GM13976 (cell line): ENCODE results near the gene PLGRKT.
A peak's percentile ranks its signal among the peaks of the same experiment; 100 is the strongest.
"Not testable (repeated sequence)": the region's sequence is repeated elsewhere in the genome, so short reads cannot be mapped to it uniquely, and the experiment has no call there.

Experiments used
- DNase-seq: peaks from one replicate; pipeline ENCODE4 v3.0.0; 2012; ENCODE audit warnings: low spot score
- CTCF ChIP-seq: IDR thresholded peaks from 2 replicates; pipeline ENCODE4 v1.5.1; 2012; ENCODE audit warnings: borderline replicate concordance, mild to moderate bottlenecking; ENCODE audit not compliant: insufficient read depth; ENCODE audit errors: extremely low read depth, missing control alignments, control extremely low read depth
- in situ Hi-C: fragments of 300-500 bp; cut with MboI; formaldehyde crosslinking; loops from one replicate; pipeline ENCODE4 v1.12.0; 2022; ENCODE audit warnings: low sequenced_read_pairs, mixed read lengths, inconsistent platforms; ENCODE audit not compliant: unreplicated experiment

The PLGRKT gene

GRCh38 chr9:5447337-5447736, 9.6 kb upstream of the PLGRKT start:
- in situ Hi-C loops, result loop anchor here (5.0 to 10.0 kb wide), 2 partner anchors 145 to 463 kb away; partner anchors contain the start of gene JAK2
- no peak for DNase-seq
- no peak for TF ChIP-seq CTCF

GRCh38 chr9:5446451-5447236, 8.9 kb upstream of the PLGRKT start:
- DNase-seq, result no peak
- in situ Hi-C loops, result loop anchor here (5.0 to 10.0 kb wide), 2 partner anchors 146 to 462 kb away; partner anchors contain the start of gene JAK2

GRCh38 chr9:5445886-5446285, 8.2 kb upstream of the PLGRKT start:
- no peak for TF ChIP-seq CTCF
- in situ Hi-C loops, result loop anchor here (5.0 to 10.0 kb wide), 2 partner anchors 146 to 461 kb away; partner anchors contain the start of gene JAK2
- no peak for DNase-seq

More at GRCh38 chr9:5446451-5447236, 8.9 kb upstream of the PLGRKT start:
- no peak for TF ChIP-seq CTCF

GRCh38 chr9:5445096-5445495, 7.4 kb upstream of the PLGRKT start:
- in situ Hi-C loops, result loop anchor here (5.0 to 10.0 kb wide), 2 partner anchors 147 to 460 kb away; partner anchors contain the start of gene JAK2

GRCh38 chr9:5443850-5444249, 6.1 kb upstream of the PLGRKT start:
- DNase-seq, result no peak
- in situ Hi-C loops, result loop anchor here (10.0 kb wide), 1 partner anchor 459 kb away; the partner anchor contains the start of gene JAK2
- TF ChIP-seq CTCF, result no peak

More at GRCh38 chr9:5445096-5445495, 7.4 kb upstream of the PLGRKT start:
- not testable (repeated sequence) for DNase-seq

DNA sequence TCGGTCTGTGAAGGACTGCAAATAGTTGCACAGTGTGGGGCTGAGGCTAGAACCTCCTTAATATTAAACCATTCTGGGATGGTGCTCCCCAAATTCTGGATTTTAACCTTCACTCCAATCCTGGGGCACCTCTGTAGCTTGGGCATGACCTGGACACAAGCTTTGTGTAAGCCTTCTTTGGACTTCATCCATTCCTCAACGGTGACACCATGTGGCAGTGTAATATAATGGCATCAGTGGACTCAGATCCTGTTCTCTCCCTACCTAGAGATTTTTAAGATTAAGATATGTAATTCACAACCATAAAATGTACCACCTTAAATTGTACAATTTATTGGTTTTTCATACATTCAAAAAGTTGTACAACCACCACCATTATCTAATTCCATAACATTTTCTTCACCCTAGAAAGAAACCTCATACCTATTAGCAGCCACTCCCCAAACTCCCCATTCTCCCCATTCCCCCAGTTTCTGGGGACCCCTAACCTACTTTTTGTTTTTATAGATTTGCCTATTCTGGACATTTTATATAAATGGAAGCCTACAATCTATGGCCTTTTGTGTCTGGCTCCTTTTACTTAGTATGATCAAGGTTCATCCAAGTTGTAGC, 4.8 kb upstream of the PLGRKT start:
- in situ Hi-C loops, result loop anchor here (10.0 kb wide), 1 partner anchor 458 kb away; the partner anchor contains the start of gene JAK2
- peak; percentile 50 for TF ChIP-seq CTCF
- DNase-seq, result no peak
